HG03097 (cell line): ENCODE measurements around the gene HIPK3.
"Not testable (repeated sequence)": the region's sequence is repeated elsewhere in the genome, so short reads cannot be mapped to it uniquely, and the experiment has no call there.

Experiments
- ATAC-seq: cut with Tn5 transposase; IDR thresholded peaks from one replicate; pipeline ENCODE4 v1.9.1; 2021; ENCODE audit not compliant: unreplicated experiment, low FRiP score

The HIPK3 gene

DNA sequence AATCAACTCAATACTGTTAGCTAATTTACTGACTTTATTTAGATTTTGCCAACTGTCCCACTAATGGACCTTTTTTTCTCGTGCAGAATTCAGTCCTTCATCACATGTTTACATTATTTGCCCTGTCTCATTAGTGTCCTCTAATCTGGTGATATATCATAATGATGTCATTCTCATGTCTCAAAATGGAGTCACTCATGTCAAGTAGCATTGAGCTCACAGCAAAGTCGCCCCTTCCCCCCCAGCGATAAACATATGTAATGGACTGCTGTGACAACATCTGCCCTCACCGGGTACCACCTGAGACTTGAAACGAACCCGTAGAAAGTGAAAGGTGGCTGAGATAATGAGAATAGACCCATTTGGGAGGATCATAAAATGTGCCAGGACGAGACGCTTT is 37.6 kb downstream of the HIPK3 start:
- no peak for ATAC-seq

- no peak for ATAC-seq
Observed at GRCh38 chr11:33296695-33297094, 39.5 kb downstream of the HIPK3 start.

DNA sequence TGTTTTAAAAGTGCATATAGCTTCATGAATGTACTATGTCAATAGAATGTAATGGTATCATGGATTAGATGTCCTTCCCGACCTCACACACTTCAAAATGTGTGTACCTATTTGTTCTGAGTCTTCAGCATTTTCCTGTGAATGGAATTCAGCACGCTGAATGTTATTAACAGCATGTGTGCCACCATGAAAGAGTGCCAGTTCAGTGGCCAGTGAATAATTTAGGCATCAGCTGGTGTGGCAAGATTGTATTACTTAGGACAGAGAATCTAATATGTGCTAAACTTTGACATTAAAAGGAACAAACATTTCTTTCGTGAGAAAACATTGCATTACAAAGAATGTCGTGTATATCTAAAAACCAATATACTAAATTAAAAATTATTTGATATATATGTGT is 46.4 kb downstream of the HIPK3 start:
- ATAC-seq, result no peak

GRCh38 chr11:33306821-33307220 is 49.6 kb downstream of the HIPK3 start:
- ATAC-seq, result not testable (repeated sequence)

DNA sequence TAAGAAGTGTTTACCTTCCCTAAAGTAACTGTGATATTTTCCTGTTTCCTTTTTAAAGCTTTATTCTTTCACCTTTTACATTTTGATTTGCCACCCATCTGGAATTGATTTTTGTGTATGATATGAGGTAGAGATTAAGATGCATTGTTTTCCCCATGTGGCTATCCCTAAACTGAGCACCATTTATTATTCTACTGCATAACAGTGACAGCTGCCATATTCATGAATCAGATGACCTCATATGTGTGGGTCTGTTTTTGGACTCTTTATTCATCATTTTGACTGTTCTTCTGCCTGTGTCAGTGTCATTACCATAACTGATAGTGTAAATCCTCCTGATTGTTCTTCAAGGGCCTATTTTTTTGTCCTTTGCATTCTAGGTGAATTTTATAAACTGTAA is 50.8 kb downstream of the HIPK3 start:
- ATAC-seq, result no peak

DNA sequence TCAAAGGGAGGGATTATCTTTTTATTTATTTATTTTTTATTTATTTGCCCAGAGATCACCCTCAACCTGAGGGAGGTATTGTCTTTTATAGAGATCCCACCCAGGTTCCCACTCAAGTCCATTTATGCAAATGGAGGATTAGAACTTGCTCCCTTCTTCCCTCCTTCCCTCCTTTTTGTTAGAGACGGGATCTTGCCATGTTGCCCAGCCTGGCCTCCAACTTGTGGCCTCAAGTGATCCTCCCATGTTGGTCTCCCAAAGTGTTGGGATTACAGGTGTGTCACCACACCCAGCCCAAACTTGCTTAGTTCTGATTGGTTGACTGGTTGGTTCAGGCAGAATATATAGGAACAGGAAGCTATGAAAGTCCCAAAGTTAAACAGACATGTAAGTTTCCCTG is 51.9 kb downstream of the HIPK3 start:
- ATAC-seq, result no peak

DNA sequence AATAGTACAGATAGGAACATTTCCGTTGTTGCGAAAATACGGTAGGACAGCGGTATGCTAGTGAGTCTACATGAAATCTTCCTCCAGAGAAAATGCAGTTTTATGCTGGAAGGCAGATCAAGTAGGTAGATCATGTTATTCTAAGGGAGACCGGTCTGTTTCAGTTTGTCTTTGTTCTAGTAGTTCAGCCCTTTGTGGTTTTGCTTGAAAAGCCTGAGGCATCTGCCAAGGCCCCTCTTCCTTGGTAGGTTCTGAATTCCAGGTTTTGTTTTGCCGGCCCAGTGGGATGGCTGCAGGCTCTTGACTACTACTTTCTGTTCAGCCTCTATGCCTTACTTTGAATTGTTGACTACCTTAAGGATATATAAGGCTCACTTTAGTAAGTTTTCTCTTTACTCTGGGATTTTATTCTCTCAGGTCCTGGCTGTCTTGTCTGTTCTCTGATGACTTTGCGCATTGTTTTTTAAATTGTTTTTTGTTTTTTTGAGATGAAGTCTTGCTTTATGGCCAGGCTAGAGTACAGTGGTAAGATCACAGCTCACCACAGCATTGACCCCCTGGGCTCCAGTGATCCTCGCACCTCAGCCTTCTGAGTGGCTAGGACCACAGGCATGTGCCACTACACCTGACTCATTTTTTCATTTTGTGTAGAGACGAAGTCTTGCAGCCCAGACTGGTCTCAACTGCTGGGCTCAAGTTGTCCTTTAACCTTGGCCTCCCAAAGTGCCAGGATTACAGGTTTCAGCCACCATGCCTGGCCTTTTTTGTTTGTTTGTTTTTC is 53.7 kb downstream of the HIPK3 start:
- ATAC-seq, result no peak

DNA sequence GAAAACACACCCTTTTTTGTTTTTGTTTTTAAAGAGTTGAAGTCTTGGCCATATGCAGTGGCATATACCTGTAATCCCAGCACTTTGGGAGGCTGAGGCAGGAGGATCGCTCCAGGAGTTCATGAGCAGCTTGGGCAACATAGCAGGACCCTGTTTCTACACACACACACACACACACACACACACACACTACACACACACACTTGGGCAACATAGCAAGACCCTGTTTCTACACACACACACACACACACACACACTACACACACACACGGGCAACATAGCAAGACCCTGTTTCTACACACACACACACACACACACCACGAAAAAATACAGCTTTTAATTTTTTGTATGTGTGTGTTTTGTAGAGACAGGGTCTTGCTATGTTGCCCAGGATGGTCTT is 54.5 kb downstream of the HIPK3 start:
- no peak for ATAC-seq

DNA sequence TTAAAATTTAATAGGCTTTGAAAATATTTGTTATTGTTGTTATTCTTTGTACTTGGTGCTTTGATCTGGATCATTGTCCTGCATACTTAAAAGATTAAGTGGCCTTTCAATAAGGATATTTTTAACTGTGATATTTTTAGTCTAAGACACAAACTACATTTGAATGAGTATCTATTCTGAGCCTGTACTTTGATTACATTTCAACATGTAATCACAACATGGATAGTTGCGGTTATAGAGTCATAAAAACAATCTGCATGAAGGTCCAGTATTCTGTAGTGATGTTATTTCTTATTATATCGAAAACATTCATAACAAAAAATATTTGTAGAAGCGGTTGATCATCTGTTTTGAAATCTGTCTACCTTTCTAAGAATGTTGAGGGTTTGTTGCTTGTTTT is 58.6 kb downstream of the HIPK3 start:
- ATAC-seq, result no peak

DNA sequence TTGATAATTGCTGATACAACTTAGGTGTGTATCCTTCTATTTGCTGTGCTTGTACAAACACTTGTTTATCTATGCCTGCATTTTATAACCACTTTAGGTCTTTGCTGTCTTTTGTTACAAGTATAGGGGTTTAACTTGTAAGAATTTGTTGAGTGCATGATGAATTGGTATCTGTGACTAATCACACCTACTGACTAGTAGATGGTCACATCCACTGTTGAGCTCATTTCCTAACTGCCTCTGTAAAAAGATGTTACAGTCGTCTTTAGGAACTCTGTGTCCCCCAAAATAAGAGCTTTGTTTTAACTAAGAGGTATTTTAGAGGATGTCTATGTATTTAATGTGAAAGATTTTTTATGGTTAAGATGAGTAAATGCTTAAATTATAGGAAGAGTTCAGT is 60.5 kb downstream of the HIPK3 start:
- no peak for ATAC-seq

- no peak for ATAC-seq
Observed at GRCh38 chr11:33320016-33320813, 63.0 kb downstream of the HIPK3 start.

GRCh38 chr11:33320814-33321330 is 63.7 kb downstream of the HIPK3 start:
- no peak for ATAC-seq

DNA sequence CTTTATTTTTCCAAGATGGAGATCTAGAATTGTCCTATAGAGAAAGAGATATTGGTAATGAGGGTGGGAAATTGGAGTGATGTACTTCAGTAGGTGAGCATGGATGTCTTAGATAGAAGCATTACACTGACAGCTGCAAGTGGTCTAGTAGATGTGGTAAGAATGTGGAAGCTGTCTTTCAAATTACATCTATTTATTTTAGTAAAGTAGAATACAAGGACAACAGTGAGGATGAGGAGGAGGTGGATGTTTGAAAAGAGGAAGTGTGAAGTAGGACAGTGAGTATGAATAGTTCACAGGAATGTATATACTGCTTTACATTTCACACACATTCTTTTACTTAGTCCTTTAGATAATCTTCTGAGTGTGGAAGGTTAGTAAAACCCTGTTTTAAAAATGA is 64.2 kb downstream of the HIPK3 start:
- no peak for ATAC-seq

- no peak for ATAC-seq
Observed at GRCh38 chr11:33323421-33323820, 66.2 kb downstream of the HIPK3 start.

DNA sequence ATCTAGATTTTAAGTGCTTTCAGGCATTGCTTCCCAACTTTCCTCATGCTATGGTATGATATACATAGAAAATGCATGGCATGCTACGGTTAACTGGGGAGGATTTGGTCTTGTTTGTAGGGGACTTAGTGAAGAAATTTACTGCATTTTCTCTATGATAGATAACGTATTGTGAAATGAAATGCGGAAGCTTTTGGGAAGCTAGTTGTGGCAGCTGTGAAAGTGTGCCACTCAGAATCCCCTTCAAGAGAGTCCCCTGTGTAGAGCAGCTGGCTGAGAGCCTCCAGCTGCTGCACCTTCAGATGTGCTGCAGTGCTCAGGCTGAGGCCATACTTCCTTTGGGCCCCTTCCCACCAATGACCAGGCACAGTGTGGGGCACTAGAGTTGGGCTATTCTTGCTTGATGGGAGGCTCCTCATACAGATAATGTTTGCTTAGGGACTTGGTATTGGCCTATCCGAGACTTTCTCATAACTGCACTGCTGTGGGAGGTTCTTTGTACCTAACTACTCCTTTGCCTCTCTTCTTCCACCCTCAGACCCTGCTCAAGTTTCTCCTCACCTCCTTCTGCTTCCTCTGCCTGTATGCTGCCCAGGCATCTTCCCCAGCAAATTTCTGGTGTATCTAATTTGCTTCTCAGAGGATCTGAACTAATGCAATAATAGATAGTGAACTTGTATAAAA is 67.3 kb downstream of the HIPK3 start:
- peak; percentile 51 for ATAC-seq

GRCh38 chr11:33325451-33325850 is 68.3 kb downstream of the HIPK3 start:
- no peak for ATAC-seq

- ATAC-seq, result peak; percentile 55
Observed at GRCh38 chr11:33329705-33330329, 72.6 kb downstream of the HIPK3 start.

DNA sequence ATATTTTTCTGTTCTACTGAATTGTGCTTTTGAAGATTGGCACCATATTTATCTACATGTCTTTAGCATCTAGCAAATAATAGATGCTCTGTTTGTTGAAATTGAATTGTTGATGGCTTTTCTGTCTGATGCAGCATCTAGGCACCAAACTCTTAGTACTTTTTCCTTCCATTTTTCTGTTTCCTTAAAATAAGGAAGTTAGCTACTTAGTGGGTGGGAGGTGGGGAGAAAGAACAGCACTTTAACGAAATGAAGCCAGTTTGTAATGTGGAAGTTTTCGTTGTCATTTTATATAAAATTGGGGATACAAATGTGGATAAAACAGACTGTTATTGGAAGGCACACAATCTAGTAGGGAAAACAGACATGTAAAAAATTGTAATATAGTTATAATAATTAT is 76.6 kb downstream of the HIPK3 start:
- ATAC-seq, result no peak

GRCh38 chr11:33334627-33335026 is 77.4 kb downstream of the HIPK3 start:
- no peak for ATAC-seq

DNA sequence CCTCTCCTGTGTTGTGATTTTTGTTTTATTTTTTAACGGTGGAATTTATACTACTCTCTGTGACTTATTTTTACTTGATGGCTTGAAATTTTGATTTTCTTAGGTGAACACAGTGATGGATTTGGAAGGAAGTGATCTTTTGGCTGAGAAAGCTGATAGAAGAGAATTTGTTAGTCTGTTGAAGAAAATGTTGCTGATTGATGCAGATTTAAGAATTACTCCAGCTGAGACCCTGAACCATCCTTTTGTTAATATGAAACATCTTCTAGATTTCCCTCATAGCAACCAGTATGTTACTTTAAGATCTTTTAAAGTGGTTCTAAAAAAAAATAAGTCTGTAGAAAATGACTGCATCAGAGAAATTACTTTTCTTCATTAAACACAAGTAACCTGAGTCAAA is 82.1 kb downstream of the HIPK3 start:
- no peak for ATAC-seq

DNA sequence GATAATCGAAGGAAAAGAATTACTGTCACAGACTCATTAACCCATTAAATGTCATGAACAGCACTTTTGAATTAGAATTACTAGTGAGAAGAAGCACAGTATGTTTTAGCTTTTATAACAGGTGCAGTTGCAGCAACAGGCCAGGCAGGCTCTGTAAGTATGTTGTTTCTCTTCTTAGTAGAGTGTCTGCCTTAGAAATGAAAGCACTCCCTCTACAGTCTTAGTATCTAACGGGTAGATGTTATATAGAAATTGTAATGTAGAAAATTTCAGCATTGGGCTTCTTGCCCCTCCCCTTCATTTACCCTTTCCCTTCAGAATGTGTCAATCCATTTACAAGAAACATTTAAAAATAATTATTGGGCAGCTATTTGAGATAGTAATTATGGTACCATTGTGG is 87.4 kb downstream of the HIPK3 start:
- ATAC-seq, result no peak
